Measurements from ENCODE around the gene PPP6R2. TPM values are rescaled to one million over a fixed set of nuclear protein-coding genes. Genes with fewer than 3 reads are reported as not detected.

PPP6R2 gene
- total RNA-seq, 1 experiment from 2014 or later: 74.7 TPM

- in situ Hi-C loops (cut with HindIII; ENCODE audit: low pct_unique_long_range_greater_than_20kb, low sequenced_read_pairs): no loop called here
- no peak for DNase-seq (ENCODE audit: low read depth, low spot score)
These were observed 137.9 kb downstream of the PPP6R2 start for GRCh38 chr22:50481045-50481439.

GRCh38 chr22:50481440-50482106 lies 138.4 kb downstream of the PPP6R2 start, which contains the start of gene ADM2:
ADM2 (plus strand) TSS chr22:50481543; CDS start chr22:50481848, 305 bp downstream.
- no peak for DNase-seq (ENCODE audit: low read depth, low spot score)
- in situ Hi-C loops (cut with HindIII; ENCODE audit: low pct_unique_long_range_greater_than_20kb, low sequenced_read_pairs): no loop called here

GRCh38 chr22:50482107-50483074 lies 139.3 kb downstream of the PPP6R2 start:
- in situ Hi-C loops (cut with HindIII; ENCODE audit: low pct_unique_long_range_greater_than_20kb, low sequenced_read_pairs): no loop called here
- no peak for DNase-seq (ENCODE audit: low read depth, low spot score)

- no peak for DNase-seq (ENCODE audit: low read depth, low spot score)
- in situ Hi-C loops (cut with HindIII; ENCODE audit: low pct_unique_long_range_greater_than_20kb, low sequenced_read_pairs): no loop called here
These were observed 140.0 kb downstream of the PPP6R2 start for GRCh38 chr22:50483106-50483505.

GRCh38 chr22:50483556-50483955 lies 140.4 kb downstream of the PPP6R2 start:
- in situ Hi-C loops (cut with HindIII; ENCODE audit: low pct_unique_long_range_greater_than_20kb, low sequenced_read_pairs): no loop called here
- no peak for DNase-seq (ENCODE audit: low read depth, low spot score)

GRCh38 chr22:50483977-50484853 lies 141.1 kb downstream of the PPP6R2 start:
- DNase-seq (ENCODE audit: low read depth, low spot score): no peak
- in situ Hi-C loops (cut with HindIII; ENCODE audit: low pct_unique_long_range_greater_than_20kb, low sequenced_read_pairs): no loop called here

- DNase-seq (ENCODE audit: low read depth, low spot score): no peak
These were observed 142.3 kb downstream of the PPP6R2 start for GRCh38 chr22:50485221-50486131.

GRCh38 chr22:50486561-50487289 lies 143.6 kb downstream of the PPP6R2 start, which contains the start of gene MIOX:
MIOX (plus strand) TSS chr22:50486859; CDS start chr22:50486898, 39 bp downstream.
- DNase-seq (ENCODE audit: low read depth, low spot score): no peak
- in situ Hi-C loops (cut with HindIII; ENCODE audit: low pct_unique_long_range_greater_than_20kb, low sequenced_read_pairs): no loop called here

More at GRCh38 chr22:50485221-50486131, 142.3 kb downstream of the PPP6R2 start:
- in situ Hi-C loops (cut with HindIII; ENCODE audit: low pct_unique_long_range_greater_than_20kb, low sequenced_read_pairs): no loop called here

GRCh38 chr22:50487290-50488005 lies 144.3 kb downstream of the PPP6R2 start:
- in situ Hi-C loops (cut with HindIII; ENCODE audit: low pct_unique_long_range_greater_than_20kb, low sequenced_read_pairs): no loop called here
- no peak for DNase-seq (ENCODE audit: low read depth, low spot score)

- DNase-seq (ENCODE audit: low read depth, low spot score): no peak
- in situ Hi-C loops (cut with HindIII; ENCODE audit: low pct_unique_long_range_greater_than_20kb, low sequenced_read_pairs): no loop called here
These were observed 145.0 kb downstream of the PPP6R2 start for GRCh38 chr22:50488006-50488677.

- no peak for DNase-seq (ENCODE audit: low read depth, low spot score)
- in situ Hi-C loops (cut with HindIII; ENCODE audit: low pct_unique_long_range_greater_than_20kb, low sequenced_read_pairs): no loop called here
These were observed 145.8 kb downstream of the PPP6R2 start for GRCh38 chr22:50488886-50489285.

- in situ Hi-C loops (cut with HindIII; ENCODE audit: low pct_unique_long_range_greater_than_20kb, low sequenced_read_pairs): no loop called here
- no peak for DNase-seq (ENCODE audit: low read depth, low spot score)
These were observed 146.5 kb downstream of the PPP6R2 start for GRCh38 chr22:50489363-50490243.

GRCh38 chr22:50490531-50491308 lies 147.6 kb downstream of the PPP6R2 start:
- no peak for DNase-seq (ENCODE audit: low read depth, low spot score)
- in situ Hi-C loops (cut with HindIII; ENCODE audit: low pct_unique_long_range_greater_than_20kb, low sequenced_read_pairs): no loop called here

All from SK-MEL-5 (cell line).